Urothelium cell line (cell line): Measurements from ENCODE around the gene MED25.

Experiments
- DNase-seq: peaks from one replicate; pipeline ENCODE4 v3.0.0; 2011; ENCODE audit warnings: low spot score, mixed read lengths
- FAIRE-seq: peaks from 2 replicates; lab custom pipeline; 2011; peaks lifted over from hg19 to GRCh38; lab: Jason Lieb, UNC

The MED25 gene

DNA sequence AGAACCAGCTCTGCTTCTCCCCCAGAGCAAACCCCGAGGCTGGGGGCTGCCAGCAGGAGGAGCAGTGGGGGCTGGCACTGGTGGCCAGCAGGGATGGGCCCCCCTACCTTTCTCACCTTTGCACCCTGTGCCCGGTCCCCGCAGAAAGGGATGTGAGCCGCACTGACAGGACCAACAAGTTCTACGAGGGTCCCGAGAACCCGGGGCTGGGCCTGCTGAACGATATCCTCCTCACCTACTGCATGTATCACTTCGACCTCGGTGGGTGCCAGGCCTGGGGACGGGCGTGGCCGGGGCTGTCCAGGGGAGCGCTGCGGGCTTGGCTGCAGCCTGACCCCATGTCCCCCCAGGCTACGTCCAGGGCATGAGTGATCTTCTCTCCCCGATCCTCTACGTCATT is 66.0 kb downstream of the MED25 start:
- DNase-seq, result no peak
- no peak for FAIRE-seq

- FAIRE-seq (no peak), DNase-seq (no peak)
Observed at GRCh38 chr19:49884760-49885159, 66.7 kb downstream of the MED25 start.
